Tibial nerve (tissue), 4 donors: ENCODE results near the gene FAM174C. TPM values are rescaled to one million over a fixed set of nuclear protein-coding genes. Genes with fewer than 3 reads are reported as not detected.

Experiments
- DNase-seq, 2 donors: peaks; one replicate each; pipeline ENCODE4 v3.0.0-alpha.2; 2019; ENCODE audit warnings: low spot score in 2 of 2
- H3K27ac ChIP-seq, 4 donors: fragments of 200-600 bp; sonication (generic) in 3 of 4; one replicate each; pipeline ENCODE4 v1.5.1; 2017 to 2019; ENCODE audit warnings: mild to moderate bottlenecking in 1 of 4
- H3K27me3 ChIP-seq, 2 donors: fragments of 200-600 bp; sonication (generic) in 1 of 2; one replicate each; pipeline versions ENCODE4 v1.5.1 to v1.6.0; 2017 to 2019
- H3K36me3 ChIP-seq, 3 donors: fragments of 200-600 bp; sonication (generic); one replicate each; pipeline ENCODE4 v1.5.1; 2018 to 2019
- H3K4me1 ChIP-seq, 4 donors: fragments of 200-600 bp; sonication (generic) in 3 of 4; one replicate each; pipeline ENCODE4 v1.5.1; 2017 to 2019
- H3K4me3 ChIP-seq, 4 donors: fragments of 200-600 bp; sonication (generic) in 3 of 4; one replicate each; pipeline ENCODE4 v1.5.1; 2017 to 2019; ENCODE audit warnings: mild to moderate bottlenecking in 1 of 4, moderate library complexity in 1 of 4
- H3K9me3 ChIP-seq, 4 donors: fragments of 200-600 bp; sonication (generic) in 3 of 4; one replicate each; pipeline ENCODE4 v1.5.1; 2017 to 2019
- EP300 ChIP-seq, 2 donors: sonication (generic); formaldehyde crosslinking; IDR thresholded peaks; one replicate each; pipeline ENCODE4 v1.6.1; 2017; ENCODE audit warnings: antibody characterized with exemption in 2 of 2, mild to moderate bottlenecking in 1 of 2
- POLR2A ChIP-seq, 2 donors: fragments of 450-650 bp; IDR thresholded peaks; one replicate each; pipeline ENCODE4 v1.6.1; 2017; ENCODE audit warnings: antibody characterized with exemption in 2 of 2, mild to moderate bottlenecking in 2 of 2, moderate library complexity in 2 of 2
- WGBS, 2 donors: methylation state at CpG; one replicate each; pipeline ENCODE4 v1.1.5; 2018; 5-methylcytosine and 5-hydroxymethylcytosine counted together
- total RNA-seq, 4 donors: library from RNA; depleted of rRNA; stranded (reverse); fragments of >200 nt; gene quantifications; one replicate each; pipeline ENCODE4 v1.1.0, GENCODE V29; 2016
- TF ChIP-seq, protein P1 (sequence below), 5 experiments: fragments of 200-600 bp in 3 of 5; fragments of 450-650 bp in 2 of 5; sonication (generic) in 3 of 5; IDR thresholded peaks; one replicate each; pipeline ENCODE4 v1.5.1; 2016 to 2019; ENCODE audit warnings: antibody characterized with exemption in 5 of 5, mild to moderate bottlenecking in 3 of 5, moderate library complexity in 2 of 5

FAM174C gene
- total RNA-seq, 4 donors from 2014 or later: 25.5 to 80.7 (median 52.0) TPM

GRCh38 chr19:1290703-1291651 lies 15.6 kb downstream of the FAM174C start:
- Histone ChIP-seq H3K27ac (peak overlapping the region in 1 of 4 donors; percentile 37), H3K36me3 (no peaks in the 10 kb centered on the region), H3K4me1 (peaks cover 0 to 29% (median 5%) of the 10 kb centered on the region in 4 donors), H3K27me3 (peaks cover 0 to 94% of the 10 kb centered on the region in 2 donors), H3K4me3 (no peak overlapping the region), H3K9me3 (no peaks in the 10 kb centered on the region)
- WGBS, 2 donors: 79 to 82% methylated on average over 33 to 34 of the region's 40 CpGs
- DNase-seq: no peak
- TF ChIP-seq, protein P1, sequence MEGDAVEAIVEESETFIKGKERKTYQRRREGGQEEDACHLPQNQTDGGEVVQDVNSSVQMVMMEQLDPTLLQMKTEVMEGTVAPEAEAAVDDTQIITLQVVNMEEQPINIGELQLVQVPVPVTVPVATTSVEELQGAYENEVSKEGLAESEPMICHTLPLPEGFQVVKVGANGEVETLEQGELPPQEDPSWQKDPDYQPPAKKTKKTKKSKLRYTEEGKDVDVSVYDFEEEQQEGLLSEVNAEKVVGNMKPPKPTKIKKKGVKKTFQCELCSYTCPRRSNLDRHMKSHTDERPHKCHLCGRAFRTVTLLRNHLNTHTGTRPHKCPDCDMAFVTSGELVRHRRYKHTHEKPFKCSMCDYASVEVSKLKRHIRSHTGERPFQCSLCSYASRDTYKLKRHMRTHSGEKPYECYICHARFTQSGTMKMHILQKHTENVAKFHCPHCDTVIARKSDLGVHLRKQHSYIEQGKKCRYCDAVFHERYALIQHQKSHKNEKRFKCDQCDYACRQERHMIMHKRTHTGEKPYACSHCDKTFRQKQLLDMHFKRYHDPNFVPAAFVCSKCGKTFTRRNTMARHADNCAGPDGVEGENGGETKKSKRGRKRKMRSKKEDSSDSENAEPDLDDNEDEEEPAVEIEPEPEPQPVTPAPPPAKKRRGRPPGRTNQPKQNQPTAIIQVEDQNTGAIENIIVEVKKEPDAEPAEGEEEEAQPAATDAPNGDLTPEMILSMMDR (IDR thresholded peaks at IDR 0.05): no peak
- no peak for TF ChIP-seq EP300 (IDR thresholded peaks at IDR 0.05)
- TF ChIP-seq POLR2A (IDR thresholded peaks at IDR 0.05): no peak

DNA sequence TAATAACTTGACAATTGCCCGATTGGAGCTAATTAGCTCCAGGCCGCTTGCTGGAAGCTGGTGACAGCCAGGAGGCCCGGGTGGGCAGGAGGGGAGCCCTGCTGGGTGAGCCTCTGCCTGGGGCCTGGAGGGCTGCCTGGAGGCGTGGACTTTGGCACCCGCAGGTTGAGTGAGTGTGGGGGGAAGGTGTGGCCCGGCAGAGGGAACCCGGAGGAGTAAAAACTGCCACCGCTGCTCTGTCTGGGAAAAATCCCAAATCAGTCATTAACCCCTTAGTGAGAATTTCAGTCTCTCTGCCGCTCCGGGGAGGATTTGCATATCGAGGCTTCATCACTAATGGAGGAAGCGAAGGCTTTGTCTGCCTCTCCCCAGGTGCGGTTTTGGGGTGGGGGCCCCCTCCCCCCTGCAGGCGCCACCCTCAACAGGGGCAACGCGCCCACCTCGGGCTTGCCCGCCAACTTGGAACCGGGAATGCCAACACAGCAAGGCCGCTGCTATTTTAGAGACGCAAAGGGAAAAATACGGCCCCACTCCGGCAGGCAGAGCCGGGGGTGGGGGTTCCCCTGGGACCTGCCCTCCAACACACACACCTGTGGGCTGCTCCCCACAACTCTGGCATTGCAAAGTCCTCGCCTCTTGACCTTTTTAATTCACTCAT lies 16.6 kb downstream of the FAM174C start:
- DNase-seq: no peak
- TF ChIP-seq EP300 (IDR thresholded peaks at IDR 0.05) (no peak), POLR2A (IDR thresholded peaks at IDR 0.05) (no peak)
- TF ChIP-seq, protein P1 (IDR thresholded peaks at IDR 0.05): no peak
- H3K36me3 ChIP-seq: no peaks in the 10 kb centered on the region
- H3K27me3 ChIP-seq: peaks cover 0 to 88% of the 10 kb centered on the region in 2 donors
- H3K9me3 ChIP-seq: no peaks in the 10 kb centered on the region
- H3K27ac ChIP-seq: peak overlapping the region in 1 of 4 donors; percentile 37
- H3K4me1 ChIP-seq: peaks cover 0 to 22% (median 5%) of the 10 kb centered on the region in 4 donors
- WGBS, 2 donors: 61 to 74% methylated on average over 19 to 25 of the region's 25 CpGs
- H3K4me3 ChIP-seq: no peak overlapping the region

GRCh38 chr19:1292419-1293151 lies 17.3 kb downstream of the FAM174C start:
- H3K9me3 ChIP-seq: no peaks in the 10 kb centered on the region

GRCh38 chr19:1293782-1294604 lies 18.7 kb downstream of the FAM174C start:
- Histone ChIP-seq H3K4me3 (no peak overlapping the region), H3K27me3 (peaks cover 0 to 66% of the 10 kb centered on the region in 2 donors), H3K9me3 (no peaks in the 10 kb centered on the region), H3K4me1 (peaks cover 0 to 12% (median 5%) of the 10 kb centered on the region in 4 donors), H3K36me3 (no peaks in the 10 kb centered on the region), H3K27ac (no peak overlapping the region)
- TF ChIP-seq, protein P1 (IDR thresholded peaks at IDR 0.05): no peak
- TF ChIP-seq POLR2A (IDR thresholded peaks at IDR 0.05) (no peak), EP300 (IDR thresholded peaks at IDR 0.05) (no peak)
- 74 to 75% methylated on average over 17 to 19 of the region's 35 CpGs for WGBS, 2 donors
- DNase-seq: no peak

More at GRCh38 chr19:1292419-1293151, 17.3 kb downstream of the FAM174C start:
- peaks cover 0 to 81% of the 10 kb centered on the region in 2 donors for H3K27me3 ChIP-seq
- WGBS, 2 donors: 82 to 86% methylated on average over 17 of the region's 17 CpGs
- TF ChIP-seq, protein P1 (IDR thresholded peaks at IDR 0.05): no peak
- no peak for TF ChIP-seq EP300 (IDR thresholded peaks at IDR 0.05)
- no peak for TF ChIP-seq POLR2A (IDR thresholded peaks at IDR 0.05)
- peaks cover 0 to 15% (median 5%) of the 10 kb centered on the region in 4 donors for H3K4me1 ChIP-seq
- no peak overlapping the region for H3K4me3 ChIP-seq
- DNase-seq: no peak
- H3K36me3 ChIP-seq: no peaks in the 10 kb centered on the region
- no peak overlapping the region for H3K27ac ChIP-seq
